ENCODE data around the gene COMMD3. TPM values are rescaled to one million over a fixed set of nuclear protein-coding genes. Genes with fewer than 3 reads are reported as not detected.
"Not testable (repeated sequence)": the region's sequence is repeated elsewhere in the genome, so short reads cannot be mapped to it uniquely, and the experiment has no call there.

The COMMD3 gene
- total RNA-seq, 2 donors from 2014 or later, result 28.5 to 141 TPM

- H3K27me3 ChIP-seq, result no peaks in the 10 kb centered on the region
- TF ChIP-seq CTCF (IDR thresholded peaks at IDR 0.05), result no peak
- no peaks in the 10 kb centered on the region for H3K36me3 ChIP-seq
Measured at GRCh38 chr10:22356324-22356873, 40.2 kb downstream of the COMMD3 start.

GRCh38 chr10:22357770-22358169, 41.6 kb downstream of the COMMD3 start:
- H3K27me3 ChIP-seq; H3K27ac ChIP-seq; H3K36me3 ChIP-seq; H3K4me1 ChIP-seq; H3K9me3 ChIP-seq; H3K4me3 ChIP-seq; DNase-seq (ENCODE audit: low spot score): not testable (repeated sequence)

More at GRCh38 chr10:22356324-22356873, 40.2 kb downstream of the COMMD3 start:
- H3K27ac ChIP-seq, result no peak overlapping the region
- DNase-seq (ENCODE audit: low spot score), result no peak
- no peaks in the 10 kb centered on the region for H3K9me3 ChIP-seq
- H3K4me3 ChIP-seq, result no peak overlapping the region
- H3K4me1 ChIP-seq, result no peaks in the 10 kb centered on the region

GRCh38 chr10:22363305-22363704, 47.1 kb downstream of the COMMD3 start:
- H3K27ac ChIP-seq, result no peak overlapping the region
- H3K36me3 ChIP-seq, result no peaks in the 10 kb centered on the region
- no peak for DNase-seq (ENCODE audit: low spot score)
- H3K4me3 ChIP-seq, result no peak overlapping the region
- no peaks in the 10 kb centered on the region for H3K27me3 ChIP-seq
- no peak for TF ChIP-seq CTCF (IDR thresholded peaks at IDR 0.05)
- no peaks in the 10 kb centered on the region for H3K4me1 ChIP-seq
- H3K9me3 ChIP-seq, result no peaks in the 10 kb centered on the region

GRCh38 chr10:22364407-22365140, 48.4 kb downstream of the COMMD3 start:
- Histone ChIP-seq H3K27ac (no peak overlapping the region), H3K36me3 (no peaks in the 10 kb centered on the region), H3K4me3 (no peak overlapping the region), H3K4me1 (no peaks in the 10 kb centered on the region), H3K9me3 (no peaks in the 10 kb centered on the region), H3K27me3 (no peaks in the 10 kb centered on the region)
- DNase-seq (ENCODE audit: low spot score), result no peak
- TF ChIP-seq CTCF (IDR thresholded peaks at IDR 0.05), result no peak

- DNase-seq (ENCODE audit: low spot score), result no peak
- no peak overlapping the region for H3K27ac ChIP-seq
- no peaks in the 10 kb centered on the region for H3K27me3 ChIP-seq
- H3K4me3 ChIP-seq, result no peak overlapping the region
- H3K9me3 ChIP-seq, result no peaks in the 10 kb centered on the region
- TF ChIP-seq CTCF (IDR thresholded peaks at IDR 0.05), result no peak
- no peaks in the 10 kb centered on the region for H3K4me1 ChIP-seq
- no peaks in the 10 kb centered on the region for H3K36me3 ChIP-seq
Measured at GRCh38 chr10:22365233-22365632, 49.0 kb downstream of the COMMD3 start.

- Histone ChIP-seq H3K36me3 (no peaks in the 10 kb centered on the region), H3K9me3 (no peaks in the 10 kb centered on the region), H3K4me1 (no peaks in the 10 kb centered on the region), H3K27ac (no peak overlapping the region), H3K27me3 (no peaks in the 10 kb centered on the region), H3K4me3 (no peak overlapping the region)
- TF ChIP-seq CTCF (IDR thresholded peaks at IDR 0.05), result no peak
- DNase-seq (ENCODE audit: low spot score), result no peak
Measured at GRCh38 chr10:22365644-22366434, 49.7 kb downstream of the COMMD3 start.

Data from right atrium auricular region (tissue), 2 donors.